ENCODE measurements around the gene SLC15A2. TPM values are rescaled to one million over a fixed set of nuclear protein-coding genes. Genes with fewer than 3 reads are reported as not detected.

Gene SLC15A2
- total and polyA plus RNA-seq, 10 of the 15 experiments (the other 5 are each of a cell fraction or from before 2014, with no cell fraction given), result 0.64 to 7.2 (median 2.4) TPM

GRCh38 chr3:121974601-121975111 lies 80.5 kb downstream of the SLC15A2 start:
- CTCF ChIA-PET, result interaction anchor here (0.8 kb wide), 1 partner anchor 325 kb away, joined by 3 read pairs; no protein-coding TSS in a partner anchor
- DNase-seq (ENCODE audit: low read depth, low spot score), result no peak

GRCh38 chr3:121975702-121976302 lies 81.6 kb downstream of the SLC15A2 start:
- peaks cover 6% of the 10 kb centered on the region for H3K9me3 ChIP-seq (replicated peaks; ENCODE audit: control insufficient read depth, insufficient read depth, low read length)
- WGBS (ENCODE audit: insufficient coverage, insufficient replicate concordance, low lambda C conversion rate, missing lambda C conversion rate), result 91% methylated on average over 1 of the region's 1 CpG
- H3K9ac ChIP-seq (ENCODE audit: control insufficient read depth, insufficient read depth, low read length), result no peak overlapping the region
- H3K27me3 ChIP-seq (replicated peaks in 1 of 2; ENCODE audit: control insufficient read depth in 2 of 2, insufficient read depth in 2 of 2, low read length in 1 of 2), result no peaks in the 10 kb centered on the region
- H3K27ac ChIP-seq (ENCODE audit: control insufficient read depth, insufficient read depth), result no peak overlapping the region
- no peak overlapping the region for H2AFZ ChIP-seq (ENCODE audit: control insufficient read depth, low read depth, low read length)
- H3K4me3 ChIP-seq, result no peak overlapping the region
- ChIA-PET RAD21 (ENCODE audit: unreplicated experiment) (no interaction called here), CTCF (interaction anchor here (2.0 kb wide), 1 partner anchor 20 kb away, joined by 4 read pairs; no protein-coding TSS in a partner anchor), SMC1A (ENCODE audit: uncharacterized antibody, unreplicated experiment) (interaction anchor here (0.9 to 1.0 kb wide), 2 partner anchors 18 to 124 kb away, joined by 3 read pairs; no protein-coding TSS in a partner anchor), POLR2A (no interaction called here)
- ATAC-seq (no peak), DNase-seq (ENCODE audit: low read depth, low spot score) (no peak), FAIRE-seq (peak; percentile 27)
- H3K36me3 ChIP-seq (ENCODE audit: control insufficient read depth in 2 of 2, insufficient read depth in 2 of 2, low read length in 1 of 2), result no peaks in the 10 kb centered on the region
- in situ Hi-C loops (cut with MboI), result no loop called here
- no peaks in the 10 kb centered on the region for H3K79me2 ChIP-seq (ENCODE audit: control insufficient read depth, insufficient read depth, low read length)
- intact Hi-C loops (cut with micrococcal nuclease; ENCODE audit: unreplicated experiment), result no loop called here
- no peaks in the 10 kb centered on the region for H4K20me1 ChIP-seq (ENCODE audit: control insufficient read depth, insufficient read depth)
- peaks cover 11% of the 10 kb centered on the region for H3K4me1 ChIP-seq (ENCODE audit: control insufficient read depth, insufficient read depth, low read length)
- H3K4me2 ChIP-seq (ENCODE audit: control insufficient read depth, insufficient read depth), result no peak overlapping the region
- BruUV-seq (replicated peaks), result no TSS peak
- no peak for TF ChIP-seq FOS (IDR thresholded peaks at IDR 0.05; ENCODE audit: borderline replicate concordance, extremely low read depth, insufficient read length)
- no peak for TF ChIP-seq E2F8 (IDR thresholded peaks at IDR 0.05; ENCODE audit: low read depth, partially characterized antibody)
- no peak for TF ChIP-seq POLR2AphosphoS2 (IDR thresholded peaks at IDR 0.05; ENCODE audit: low read depth, low read length)
- TF ChIP-seq HDAC6 (IDR thresholded peaks at IDR 0.05; ENCODE audit: unreplicated experiment), result no peak
- TF ChIP-seq RAD21 (IDR thresholded peaks at IDR 0.05; ENCODE audit: insufficient read depth, low read depth, low read length), result peak; percentile 42; the same call in 1 of the 2 replicates
- peak; percentile 1 to 11 (median 10); a peak in 2 of 6 replicates for TF ChIP-seq CTCF (IDR thresholded peaks at IDR 0.05 in 2 of 3, conservative IDR thresholded peaks at IDR 0.05 in 1 of 3; ENCODE audit: control insufficient read depth in 2 of 3, extremely low read depth in 1 of 3, insufficient read depth in 1 of 3, low read depth in 3 of 3, low read length in 3 of 3)
- no peak for TF ChIP-seq HDGF (IDR thresholded peaks at IDR 0.05)
- TF ChIP-seq ZZZ3 (IDR thresholded peaks at IDR 0.05; ENCODE audit: control insufficient read depth, insufficient read length, low read depth), result no peak

More at GRCh38 chr3:121974601-121975111, 80.5 kb downstream of the SLC15A2 start:
- Histone ChIP-seq H3K36me3 (ENCODE audit: control insufficient read depth in 2 of 2, insufficient read depth in 2 of 2, low read length in 1 of 2) (no peaks in the 10 kb centered on the region), H3K27me3 (replicated peaks in 1 of 2; ENCODE audit: control insufficient read depth in 2 of 2, insufficient read depth in 2 of 2, low read length in 1 of 2) (no peaks in the 10 kb centered on the region), H3K79me2 (ENCODE audit: control insufficient read depth, insufficient read depth, low read length) (no peaks in the 10 kb centered on the region), H3K9ac (ENCODE audit: control insufficient read depth, insufficient read depth, low read length) (no peak overlapping the region), H4K20me1 (ENCODE audit: control insufficient read depth, insufficient read depth) (no peaks in the 10 kb centered on the region), H2AFZ (ENCODE audit: control insufficient read depth, low read depth, low read length) (no peak overlapping the region), H3K27ac (ENCODE audit: control insufficient read depth, insufficient read depth) (no peak overlapping the region), H3K4me3 (no peak overlapping the region), H3K4me2 (ENCODE audit: control insufficient read depth, insufficient read depth) (no peak overlapping the region), H3K4me1 (ENCODE audit: control insufficient read depth, insufficient read depth, low read length) (peaks cover 4% of the 10 kb centered on the region), H3K9me3 (replicated peaks; ENCODE audit: control insufficient read depth, insufficient read depth, low read length) (peaks cover 6% of the 10 kb centered on the region)
- ChIA-PET SMC1A (ENCODE audit: uncharacterized antibody, unreplicated experiment) (interaction anchor here (0.8 to 1.4 kb wide), 2 partner anchors 16 to 21 kb away, joined by 3 to 4 read pairs; no protein-coding TSS in a partner anchor), POLR2A (no interaction called here), RAD21 (ENCODE audit: unreplicated experiment) (no interaction called here)
- TF ChIP-seq ZNF217 (IDR thresholded peaks at IDR 0.05), result no peak
- intact Hi-C loops (cut with micrococcal nuclease; ENCODE audit: unreplicated experiment) (no loop called here), in situ Hi-C loops (cut with MboI) (no loop called here)
- ATAC-seq, result no peak
- 90% methylated on average over 2 of the region's 2 CpGs for WGBS (ENCODE audit: insufficient coverage, insufficient replicate concordance, low lambda C conversion rate, missing lambda C conversion rate)
- FAIRE-seq, result no peak
- BruUV-seq (replicated peaks), result no TSS peak
